Peyer's patch (tissue), 4 donors: ENCODE data around the gene FAM156B.
"Not testable (repeated sequence)": the region's sequence is repeated elsewhere in the genome, so short reads cannot be mapped to it uniquely, and the experiment has no call there.

ENCODE experiments used
- POLR2A ChIP-seq, 2 donors: fragments of 450-650 bp; IDR thresholded peaks; one replicate each; pipeline ENCODE4 v1.5.1; 2017; ENCODE audit warnings: antibody characterized with exemption in 2 of 2, mild to moderate bottlenecking in 2 of 2, moderate library complexity in 2 of 2
- TF ChIP-seq, protein P1 (sequence below), 6 experiments: fragments of 450-650 bp in 4 of 6; fragments of 200-600 bp in 2 of 6; sonication (generic) in 1 of 6; IDR thresholded peaks; one replicate each; pipeline ENCODE4 v1.5.1; 2017 to 2019; ENCODE audit warnings: antibody characterized with exemption in 6 of 6, mild to moderate bottlenecking in 3 of 6, moderate library complexity in 1 of 6

DNA sequence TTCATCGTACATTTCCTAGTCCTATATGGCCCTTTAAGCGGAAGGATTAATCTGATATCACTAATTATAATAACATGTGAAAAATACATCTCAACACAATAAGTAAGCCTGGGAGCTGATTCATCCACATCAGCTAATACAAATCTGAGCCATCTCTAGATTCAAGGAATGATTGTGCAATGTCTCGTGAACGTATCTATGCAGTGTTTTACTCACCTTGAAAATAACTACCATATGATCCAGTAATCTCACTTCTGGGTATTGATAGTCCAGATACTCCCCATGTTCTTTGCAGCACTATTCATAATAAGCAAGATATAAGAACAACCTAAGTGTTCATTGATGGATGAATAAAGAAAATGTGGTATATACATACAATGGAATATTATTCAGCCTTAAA is 43.6 kb downstream of the FAM156B start:
- TF ChIP-seq, protein P1, sequence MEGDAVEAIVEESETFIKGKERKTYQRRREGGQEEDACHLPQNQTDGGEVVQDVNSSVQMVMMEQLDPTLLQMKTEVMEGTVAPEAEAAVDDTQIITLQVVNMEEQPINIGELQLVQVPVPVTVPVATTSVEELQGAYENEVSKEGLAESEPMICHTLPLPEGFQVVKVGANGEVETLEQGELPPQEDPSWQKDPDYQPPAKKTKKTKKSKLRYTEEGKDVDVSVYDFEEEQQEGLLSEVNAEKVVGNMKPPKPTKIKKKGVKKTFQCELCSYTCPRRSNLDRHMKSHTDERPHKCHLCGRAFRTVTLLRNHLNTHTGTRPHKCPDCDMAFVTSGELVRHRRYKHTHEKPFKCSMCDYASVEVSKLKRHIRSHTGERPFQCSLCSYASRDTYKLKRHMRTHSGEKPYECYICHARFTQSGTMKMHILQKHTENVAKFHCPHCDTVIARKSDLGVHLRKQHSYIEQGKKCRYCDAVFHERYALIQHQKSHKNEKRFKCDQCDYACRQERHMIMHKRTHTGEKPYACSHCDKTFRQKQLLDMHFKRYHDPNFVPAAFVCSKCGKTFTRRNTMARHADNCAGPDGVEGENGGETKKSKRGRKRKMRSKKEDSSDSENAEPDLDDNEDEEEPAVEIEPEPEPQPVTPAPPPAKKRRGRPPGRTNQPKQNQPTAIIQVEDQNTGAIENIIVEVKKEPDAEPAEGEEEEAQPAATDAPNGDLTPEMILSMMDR (IDR thresholded peaks at IDR 0.05) = not testable (repeated sequence)
- not testable (repeated sequence) for TF ChIP-seq POLR2A (IDR thresholded peaks at IDR 0.05)
